HUDEP-2 (cell line): Measurements from ENCODE around the gene VPS35L.
A peak's percentile ranks its signal among the peaks of the same experiment; 100 is the strongest.
"Not testable (repeated sequence)": the region's sequence is repeated elsewhere in the genome, so short reads cannot be mapped to it uniquely, and the experiment has no call there.

Experiments
- DNase-seq, 76 experiments: peaks; one replicate each; lab custom pipeline; 2025; ENCODE audit not compliant: unreplicated experiment in 76 of 76; lab: John Stamatoyannopoulos, UW

The VPS35L gene

GRCh38 chr16:19527161-19527560, 28.3 kb upstream of the VPS35L start:
- no peak for DNase-seq

GRCh38 chr16:19528666-19529065, 26.8 kb upstream of the VPS35L start:
- no peak for DNase-seq

- DNase-seq, result no peak
These were observed 22.9 kb upstream of the VPS35L start for GRCh38 chr16:19532601-19533000.

GRCh38 chr16:19540241-19540970, 15.1 kb upstream of the VPS35L start:
- DNase-seq, result no peak

- DNase-seq, result no peak
These were observed 13.2 kb upstream of the VPS35L start for GRCh38 chr16:19542138-19542821.

- not testable (repeated sequence) for DNase-seq
These were observed 12.1 kb upstream of the VPS35L start for GRCh38 chr16:19543278-19543996.

- DNase-seq, result no peak
These were observed 7.4 kb upstream of the VPS35L start for GRCh38 chr16:19548144-19548543.

- DNase-seq, result no peak
These were observed 5.8 kb upstream of the VPS35L start for GRCh38 chr16:19549673-19550072.

- peak in 73 of 76 experiments; percentile 14 to 84 (median 58) for DNase-seq
These were observed 652 bp downstream of the VPS35L start for GRCh38 chr16:19555938-19556771.

GRCh38 chr16:19559242-19559910, 3.9 kb downstream of the VPS35L start:
- DNase-seq, result peak in 26 of 76 experiments; percentile 1 to 50 (median 20)

GRCh38 chr16:19560078-19560477, 4.6 kb downstream of the VPS35L start:
- DNase-seq, result no peak

GRCh38 chr16:19563377-19563776, 7.9 kb downstream of the VPS35L start:
- DNase-seq, result no peak

- no peak for DNase-seq
These were observed 10.9 kb downstream of the VPS35L start for GRCh38 chr16:19566362-19566761.

GRCh38 chr16:19567560-19567959, 12.1 kb downstream of the VPS35L start:
- no peak for DNase-seq

- DNase-seq, result no peak
These were observed 18.5 kb downstream of the VPS35L start for GRCh38 chr16:19573997-19574396.

- DNase-seq, result peak in 48 of 76 experiments; percentile 3 to 77 (median 30)
These were observed 19.1 kb downstream of the VPS35L start for GRCh38 chr16:19574615-19575014.

- no peak for DNase-seq
These were observed 23.0 kb downstream of the VPS35L start for GRCh38 chr16:19578378-19578971.

GRCh38 chr16:19582050-19582831, 26.7 kb downstream of the VPS35L start:
- no peak for DNase-seq
